Right ventricle myocardium superior (tissue), 1 donor: ENCODE results near the gene VCAN. TPM values are rescaled to one million over a fixed set of nuclear protein-coding genes. Genes with fewer than 3 reads are reported as not detected.

Experiments
- ATAC-seq: fragments of 200-7000 bp; cut with Tn5 transposase; one replicate; pipeline ENCODE4 v1.9.1; 2020; ENCODE audit warnings: mild to moderate bottlenecking; ENCODE audit not compliant: poor library complexity
- DNase-seq: peaks from one replicate; pipeline ENCODE4 v3.0.0-alpha.2; 2020
- intact Hi-C: fragments of 100-400 bp; cut with DNase I; formaldehyde crosslinking; loops from one replicate; pipeline ENCODE4 v1.11.2; 2022
- total RNA-seq: library from RNA; stranded (reverse); fragmentation: NEBNext Ultra II Directional; extraction: Animal tissue kit (Norgen Biotek cat#: 25700); gene quantifications from one replicate; pipeline ENCODE4 v1.2.1, GENCODE V29; 2021
- donor health status: DM: no; HTN: yes; CAD: no; lungs with severe emphysema.

The VCAN gene
- total RNA-seq, 1 donor from 2014 or later, result 24.1 TPM

DNA sequence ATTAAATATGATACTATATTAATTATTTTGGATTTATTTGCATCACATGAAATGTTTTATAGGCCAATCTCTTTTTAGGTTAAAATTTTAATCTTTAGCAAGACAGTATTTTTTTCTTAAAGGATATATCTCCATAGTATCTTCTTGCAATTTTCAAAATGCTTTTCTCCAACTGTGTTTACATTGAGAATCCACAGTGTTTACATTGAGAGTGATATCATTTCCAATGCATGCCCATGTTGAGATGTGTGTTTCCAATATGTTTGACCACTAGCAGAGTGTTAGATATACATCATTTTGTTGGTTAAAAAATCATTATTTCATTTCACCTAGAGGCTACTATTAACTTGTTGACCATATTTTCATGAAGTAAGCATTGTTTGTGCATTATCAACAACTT is 17.3 kb downstream of the VCAN start:
- DNase-seq, result no peak
- intact Hi-C loops, result no loop called here
- ATAC-seq, result no peak

DNA sequence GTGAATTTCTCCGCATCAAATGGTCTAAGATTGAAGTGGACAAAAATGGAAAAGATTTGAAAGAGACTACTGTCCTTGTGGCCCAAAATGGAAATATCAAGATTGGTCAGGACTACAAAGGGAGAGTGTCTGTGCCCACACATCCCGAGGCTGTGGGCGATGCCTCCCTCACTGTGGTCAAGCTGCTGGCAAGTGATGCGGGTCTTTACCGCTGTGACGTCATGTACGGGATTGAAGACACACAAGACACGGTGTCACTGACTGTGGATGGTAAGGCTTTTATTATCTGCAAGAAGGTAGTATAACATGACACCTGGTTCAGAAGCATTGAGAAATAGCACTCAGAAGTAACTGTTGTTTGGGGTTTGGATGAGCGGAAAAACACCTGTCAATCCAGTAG is 18.7 kb downstream of the VCAN start:
- intact Hi-C loops, result no loop called here
- DNase-seq (no peak), ATAC-seq (no peak)

GRCh38 chr5:83492331-83492730 is 20.8 kb downstream of the VCAN start:
- intact Hi-C loops, result no loop called here
- ATAC-seq (no peak), DNase-seq (no peak)

DNA sequence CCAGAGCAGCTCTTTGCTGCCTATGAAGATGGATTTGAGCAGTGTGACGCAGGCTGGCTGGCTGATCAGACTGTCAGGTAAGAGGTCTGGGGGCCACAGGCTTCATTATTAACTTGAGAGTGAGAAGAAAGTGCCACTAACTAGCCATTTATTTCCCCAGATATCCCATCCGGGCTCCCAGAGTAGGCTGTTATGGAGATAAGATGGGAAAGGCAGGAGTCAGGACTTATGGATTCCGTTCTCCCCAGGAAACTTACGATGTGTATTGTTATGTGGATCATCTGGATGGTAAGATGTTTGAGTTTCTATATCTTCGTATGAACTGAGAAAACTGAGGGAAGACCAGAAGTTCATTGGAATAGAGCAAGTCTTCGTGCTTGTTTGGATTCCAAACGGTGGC is 22.1 kb downstream of the VCAN start:
- no peak for DNase-seq
- intact Hi-C loops, result no loop called here
- ATAC-seq, result no peak

GRCh38 chr5:83494087-83494620 is 22.6 kb downstream of the VCAN start:
- ATAC-seq (no peak), DNase-seq (no peak)
- intact Hi-C loops, result no loop called here

DNA sequence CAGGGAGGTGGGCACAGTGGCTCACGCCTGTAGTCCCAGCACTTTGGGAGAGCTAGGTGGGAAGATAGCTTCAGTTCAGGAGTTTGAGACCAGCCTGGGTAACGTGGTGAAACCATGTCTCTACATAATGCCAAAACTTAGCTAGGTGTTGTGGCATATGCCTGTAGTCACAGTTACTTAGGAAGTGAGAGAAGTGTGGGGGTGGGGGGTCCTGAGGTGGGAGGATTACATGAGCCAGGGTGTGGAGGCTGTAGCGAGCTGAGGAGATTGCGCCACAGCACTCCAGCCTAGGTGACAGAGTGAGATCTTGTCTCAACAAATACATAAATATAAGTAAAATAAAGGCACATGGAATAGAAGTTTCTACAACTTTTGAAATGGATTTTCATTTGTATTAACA is 23.1 kb downstream of the VCAN start:
- intact Hi-C loops, result no loop called here
- DNase-seq (no peak), ATAC-seq (no peak)

GRCh38 chr5:83496626-83497025 is 25.1 kb downstream of the VCAN start:
- ATAC-seq (no peak), DNase-seq (no peak)
- intact Hi-C loops, result no loop called here

GRCh38 chr5:83498585-83498984 is 27.0 kb downstream of the VCAN start:
- intact Hi-C loops, result no loop called here
- ATAC-seq, result no peak
- DNase-seq, result no peak

DNA sequence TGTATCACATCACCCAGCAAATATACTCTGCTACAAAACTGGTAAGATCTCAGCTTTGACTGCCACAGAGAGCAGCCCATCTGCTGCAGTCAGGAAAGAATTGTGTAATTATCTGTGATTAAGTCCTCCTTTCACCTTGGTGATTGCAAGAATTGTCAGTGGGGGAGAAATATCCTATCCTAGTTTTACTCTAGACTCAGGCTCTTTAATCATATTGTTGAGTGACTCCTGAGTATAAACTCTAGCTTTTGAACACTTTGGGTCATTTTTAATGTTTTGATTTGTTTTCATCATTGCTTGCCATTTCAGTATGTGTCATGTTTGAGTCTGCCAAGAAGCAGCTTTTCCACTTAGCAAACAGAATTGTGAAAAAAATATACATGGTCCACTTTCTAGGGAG is 32.1 kb downstream of the VCAN start:
- intact Hi-C loops, result no loop called here
- DNase-seq, result no peak
- ATAC-seq, result peak; percentile 15

- ATAC-seq, result no peak
- intact Hi-C loops, result no loop called here
Observed at GRCh38 chr5:83507431-83507830, 35.9 kb downstream of the VCAN start.

GRCh38 chr5:83509540-83509939 is 38.0 kb downstream of the VCAN start:
- ATAC-seq (peak; percentile 84), DNase-seq (no peak)

More at GRCh38 chr5:83507431-83507830, 35.9 kb downstream of the VCAN start:
- no peak for DNase-seq

GRCh38 chr5:83510260-83510659 is 38.7 kb downstream of the VCAN start:
- ATAC-seq, result no peak
- intact Hi-C loops, result no loop called here
- DNase-seq, result no peak

More at GRCh38 chr5:83509540-83509939, 38.0 kb downstream of the VCAN start:
- intact Hi-C loops, result no loop called here

DNA sequence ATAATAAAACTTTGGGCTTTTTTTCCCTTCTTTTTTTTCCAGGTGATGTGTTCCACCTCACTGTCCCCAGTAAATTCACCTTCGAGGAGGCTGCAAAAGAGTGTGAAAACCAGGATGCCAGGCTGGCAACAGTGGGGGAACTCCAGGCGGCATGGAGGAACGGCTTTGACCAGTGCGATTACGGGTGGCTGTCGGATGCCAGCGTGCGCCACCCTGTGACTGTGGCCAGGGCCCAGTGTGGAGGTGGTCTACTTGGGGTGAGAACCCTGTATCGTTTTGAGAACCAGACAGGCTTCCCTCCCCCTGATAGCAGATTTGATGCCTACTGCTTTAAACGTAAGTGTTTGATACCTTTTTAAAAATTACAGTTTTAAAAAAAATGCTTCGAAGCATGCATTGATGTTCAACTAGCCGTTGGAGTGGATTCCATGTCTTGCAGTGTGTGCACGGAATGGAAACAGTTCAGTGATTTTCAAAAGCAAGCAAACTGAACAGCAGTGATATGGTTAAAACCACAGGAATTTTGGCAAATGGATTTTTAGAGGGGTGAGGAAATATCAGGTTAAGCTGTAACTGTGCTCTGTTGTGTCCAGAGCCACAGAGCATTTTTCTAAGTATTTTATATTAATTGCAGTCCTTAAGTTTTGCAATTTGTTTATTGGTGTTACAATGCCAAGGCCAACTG is 40.7 kb downstream of the VCAN start:
- intact Hi-C loops, result no loop called here

GRCh38 chr5:83513081-83513480 is 41.5 kb downstream of the VCAN start:
- intact Hi-C loops, result no loop called here
- ATAC-seq (no peak), DNase-seq (no peak)

More for the DNA sequence above, 40.7 kb downstream of the VCAN start:
- DNase-seq (no peak), ATAC-seq (no peak)

DNA sequence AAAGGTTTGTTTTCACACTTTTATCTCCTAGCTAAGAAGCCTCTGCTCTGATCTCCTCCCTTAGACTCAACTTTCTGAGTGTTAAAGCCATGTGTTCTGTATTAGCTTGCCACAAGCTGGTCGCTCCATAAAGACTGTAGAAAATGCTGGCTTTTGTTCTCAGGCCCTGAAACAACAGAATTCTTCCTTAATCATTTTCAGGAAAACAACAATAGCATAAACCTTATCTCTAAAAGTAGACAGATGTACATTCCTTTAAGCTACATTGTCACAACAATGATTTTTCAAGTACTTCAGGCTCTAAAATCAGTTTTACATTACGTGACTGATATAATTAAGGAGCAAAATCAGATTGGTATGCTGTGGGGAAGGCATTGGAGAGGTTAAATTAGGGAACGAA is 41.9 kb downstream of the VCAN start:
- intact Hi-C loops, result no loop called here
- ATAC-seq, result no peak
- no peak for DNase-seq

DNA sequence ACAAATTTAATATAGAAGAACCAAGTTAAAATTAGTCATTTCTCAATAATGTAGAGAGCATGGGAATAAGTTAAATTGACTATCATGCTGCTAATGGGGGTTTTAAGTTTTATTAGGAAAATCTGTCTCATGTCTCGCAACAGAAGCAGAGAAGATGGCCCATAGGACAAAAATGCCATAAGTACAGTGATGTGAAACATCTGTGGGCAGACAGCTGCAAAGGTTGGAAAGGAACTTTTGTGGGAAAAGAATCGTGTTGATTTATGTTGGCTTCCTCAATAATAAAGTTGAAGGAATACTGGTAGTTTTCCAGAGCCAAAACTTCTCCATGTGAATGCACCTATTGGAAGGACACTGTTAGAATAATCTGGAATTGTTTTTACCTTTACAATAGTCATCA is 44.8 kb downstream of the VCAN start:
- intact Hi-C loops, result no loop called here
- DNase-seq (no peak), ATAC-seq (no peak)

- DNase-seq, result no peak
- intact Hi-C loops, result no loop called here
- no peak for ATAC-seq
Observed at GRCh38 chr5:83517072-83517687, 45.6 kb downstream of the VCAN start.

DNA sequence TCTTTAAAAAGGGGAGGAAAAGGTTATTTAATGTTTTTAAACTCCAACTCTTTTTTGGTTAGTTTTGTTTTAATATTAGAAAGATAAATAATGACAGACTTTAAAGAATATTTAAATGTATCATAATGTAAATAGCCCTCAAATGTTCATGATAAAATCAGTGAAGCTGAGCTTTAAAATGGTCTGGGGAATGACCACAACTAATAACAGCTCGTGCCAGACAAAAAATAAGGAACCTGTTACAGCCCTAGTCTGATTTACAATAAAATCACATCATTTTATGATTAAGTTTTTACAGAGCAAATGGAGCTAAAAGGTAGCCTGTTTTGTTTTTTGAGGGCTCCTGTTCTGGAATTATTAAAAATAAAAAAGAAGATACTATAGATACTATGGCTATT is 46.1 kb downstream of the VCAN start:
- no peak for ATAC-seq
- DNase-seq, result no peak
- intact Hi-C loops, result no loop called here

DNA sequence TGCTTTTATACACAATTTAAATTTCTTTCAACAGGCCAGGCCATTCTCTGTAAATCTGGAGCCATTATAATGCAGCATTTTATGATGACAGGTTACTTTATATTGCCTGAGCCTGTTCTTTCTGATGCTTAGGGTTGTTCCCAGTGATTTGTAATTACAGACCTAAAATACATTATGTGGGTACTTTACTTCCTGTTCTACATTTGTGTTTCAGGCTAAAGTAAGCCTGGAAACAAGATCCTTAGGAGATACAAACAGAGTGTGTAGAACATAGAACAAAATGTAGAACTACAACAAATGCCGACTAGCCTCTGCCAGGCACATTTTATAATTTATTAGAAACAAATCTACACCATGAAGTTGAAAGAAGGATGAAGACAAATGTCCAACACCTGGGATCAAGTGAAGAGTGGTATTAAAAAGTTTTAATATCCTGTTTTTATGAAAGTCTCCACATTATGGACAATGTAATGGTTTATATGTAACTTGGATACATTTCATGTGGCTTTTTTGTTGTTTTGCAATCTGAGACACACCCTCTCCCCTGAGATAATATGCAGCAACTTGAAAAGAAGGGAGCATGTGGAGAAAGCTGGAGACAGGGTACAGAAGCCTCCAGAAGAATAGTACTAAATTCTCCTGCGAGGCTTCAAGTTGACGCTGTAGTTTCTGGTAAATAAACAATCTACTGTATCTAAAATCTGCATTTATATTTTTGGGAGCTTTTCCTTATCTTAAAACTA is 46.9 kb downstream of the VCAN start:
- DNase-seq (no peak), ATAC-seq (peak; percentile 51)
- intact Hi-C loops, result no loop called here

DNA sequence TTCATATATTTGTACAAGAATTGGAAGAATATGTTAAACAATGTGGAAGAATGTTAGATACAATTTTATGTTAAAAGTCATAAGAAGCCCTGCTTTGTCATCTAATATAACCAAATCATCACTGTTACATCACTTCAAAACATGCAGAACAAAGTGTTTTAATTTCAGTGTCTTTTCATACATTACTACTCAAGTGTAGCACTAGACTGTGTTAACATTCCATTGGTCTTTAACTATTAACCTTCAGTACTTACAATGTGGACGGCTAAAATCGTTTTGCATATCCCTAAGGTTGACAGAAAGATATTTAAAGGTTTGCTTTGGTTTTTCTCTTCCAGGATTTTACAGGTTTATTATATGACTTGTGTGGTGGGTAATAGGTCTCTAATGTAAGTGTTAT is 50.9 kb downstream of the VCAN start:
- intact Hi-C loops, result no loop called here
- DNase-seq (no peak), ATAC-seq (no peak)
